Esophagus muscularis mucosa (tissue), 4 donors: ENCODE data around the gene LRRC75A. TPM values are rescaled to one million over a fixed set of nuclear protein-coding genes. Genes with fewer than 3 reads are reported as not detected.
A peak's percentile ranks its signal among the peaks of the same experiment; 100 is the strongest.
"Not testable (repeated sequence)": the region's sequence is repeated elsewhere in the genome, so short reads cannot be mapped to it uniquely, and the experiment has no call there.

Experiments used
- DNase-seq: peaks from one replicate; pipeline ENCODE4 v3.0.0-alpha.2; 2017; ENCODE audit errors: extremely low spot score
- H3K27ac ChIP-seq, 4 donors: fragments of 200-600 bp; sonication (generic); replicated peaks in 1 of 4; 1 replicate in 3 of 4; 2 replicates in 1 of 4; pipeline ENCODE4 v1.5.1; 2016 to 2019; ENCODE audit warnings: mild to moderate bottlenecking in 1 of 4
- H3K27me3 ChIP-seq, 4 donors: fragments of 200-600 bp; sonication (generic); one replicate each; pipeline versions ENCODE4 v1.5.1 to v1.6.0; 2016 to 2019
- H3K36me3 ChIP-seq, 4 donors: fragments of 200-600 bp; sonication (generic); one replicate each; pipeline ENCODE4 v1.5.1; 2016 to 2019
- H3K4me1 ChIP-seq, 4 donors: fragments of 200-600 bp; sonication (generic); one replicate each; pipeline ENCODE4 v1.5.1; 2016 to 2019
- H3K4me3 ChIP-seq, 4 donors: fragments of 200-600 bp; sonication (generic); 1 replicate in 2 of 4; 2 replicates in 2 of 4; pipeline ENCODE4 v1.5.1; 2016 to 2019; ENCODE audit warnings: mild to moderate bottlenecking in 4 of 4, moderate library complexity in 1 of 4
- H3K9me3 ChIP-seq, 4 donors: fragments of 200-600 bp; sonication (generic); 1 replicate in 3 of 4; 2 replicates in 1 of 4; pipeline ENCODE4 v1.5.1; 2016 to 2019
- EP300 ChIP-seq: sonication (generic); formaldehyde crosslinking; IDR thresholded peaks from one replicate; pipeline ENCODE4 v1.6.1; 2017; ENCODE audit warnings: antibody characterized with exemption
- POLR2A ChIP-seq: fragments of 450-650 bp; IDR thresholded peaks from one replicate; pipeline ENCODE4 v1.6.1; 2017; ENCODE audit warnings: antibody characterized with exemption, moderate library complexity, mild to moderate bottlenecking, low read depth
- POLR2AphosphoS5 ChIP-seq, 2 donors: sonication (generic); formaldehyde crosslinking; IDR thresholded peaks; one replicate each; pipeline ENCODE4 v1.6.1; 2017; ENCODE audit warnings: antibody characterized with exemption in 2 of 2
- whole genome bisulfite sequencing: methylation state at CpG from one replicate; pipeline ENCODE4 v1.1.5; 2018; 5-methylcytosine and 5-hydroxymethylcytosine counted together
- intact Hi-C: fragments of 100-400 bp; cut with DNase I; formaldehyde crosslinking; loops from one replicate; pipeline ENCODE4 v1.15.1; 2023
- total RNA-seq, 4 donors: library from RNA; depleted of rRNA; stranded (reverse); fragments of >200 nt; gene quantifications; one replicate each; pipeline versions ENCODE4 v1.1.0 to v1.2.1, GENCODE V29; 2016
- TF ChIP-seq, protein P1 (sequence below), 3 experiments: fragments of 200-600 bp in 2 of 3; fragments of 450-650 bp in 1 of 3; sonication (generic) in 2 of 3; IDR thresholded peaks; one replicate each; pipeline ENCODE4 v1.5.1; 2017 to 2019; ENCODE audit warnings: antibody characterized with exemption in 3 of 3, mild to moderate bottlenecking in 2 of 3, moderate library complexity in 1 of 3

LRRC75A gene
- total RNA-seq, 4 donors from 2014 or later, result 0.83 to 3.5 (median 2.0) TPM

DNA sequence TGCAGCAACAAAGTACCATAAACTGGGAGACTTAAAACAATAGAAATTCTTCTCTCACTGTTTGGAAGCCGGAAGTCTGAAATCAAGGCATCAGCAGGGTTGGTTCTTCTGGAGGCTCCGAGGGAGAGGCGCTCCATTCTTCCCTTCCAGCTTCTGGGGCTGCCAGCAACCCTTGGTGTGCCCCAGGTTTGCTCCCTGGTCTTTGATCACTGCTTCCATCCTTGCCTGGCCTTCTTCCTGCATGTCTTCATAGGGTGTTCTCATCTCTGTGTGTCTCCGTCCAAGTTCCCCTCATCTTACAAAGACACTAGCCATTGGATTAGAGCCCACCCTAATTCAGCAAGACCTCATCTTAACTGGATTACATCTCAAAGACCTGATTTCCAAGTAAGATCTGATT, 35.3 kb upstream of the LRRC75A start:
- Histone ChIP-seq H3K36me3 (no peaks in the 10 kb centered on the region), H3K27me3 (peaks cover 0 to 29% (median 0%) of the 10 kb centered on the region in 4 donors), H3K9me3 (no peaks in the 10 kb centered on the region), H3K27ac (no peak overlapping the region), H3K4me3 (no peak overlapping the region), H3K4me1 (no peaks in the 10 kb centered on the region)
- DNase-seq, result peak; percentile 39
- TF ChIP-seq POLR2AphosphoS5 (IDR thresholded peaks at IDR 0.05) (no peak), POLR2A (no peak), EP300 (no peak)
- TF ChIP-seq, protein P1, sequence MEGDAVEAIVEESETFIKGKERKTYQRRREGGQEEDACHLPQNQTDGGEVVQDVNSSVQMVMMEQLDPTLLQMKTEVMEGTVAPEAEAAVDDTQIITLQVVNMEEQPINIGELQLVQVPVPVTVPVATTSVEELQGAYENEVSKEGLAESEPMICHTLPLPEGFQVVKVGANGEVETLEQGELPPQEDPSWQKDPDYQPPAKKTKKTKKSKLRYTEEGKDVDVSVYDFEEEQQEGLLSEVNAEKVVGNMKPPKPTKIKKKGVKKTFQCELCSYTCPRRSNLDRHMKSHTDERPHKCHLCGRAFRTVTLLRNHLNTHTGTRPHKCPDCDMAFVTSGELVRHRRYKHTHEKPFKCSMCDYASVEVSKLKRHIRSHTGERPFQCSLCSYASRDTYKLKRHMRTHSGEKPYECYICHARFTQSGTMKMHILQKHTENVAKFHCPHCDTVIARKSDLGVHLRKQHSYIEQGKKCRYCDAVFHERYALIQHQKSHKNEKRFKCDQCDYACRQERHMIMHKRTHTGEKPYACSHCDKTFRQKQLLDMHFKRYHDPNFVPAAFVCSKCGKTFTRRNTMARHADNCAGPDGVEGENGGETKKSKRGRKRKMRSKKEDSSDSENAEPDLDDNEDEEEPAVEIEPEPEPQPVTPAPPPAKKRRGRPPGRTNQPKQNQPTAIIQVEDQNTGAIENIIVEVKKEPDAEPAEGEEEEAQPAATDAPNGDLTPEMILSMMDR (IDR thresholded peaks at IDR 0.05), result no peak
- intact Hi-C loops, result no loop called here
- WGBS, result 72% methylated on average over 4 of the region's 4 CpGs

DNA sequence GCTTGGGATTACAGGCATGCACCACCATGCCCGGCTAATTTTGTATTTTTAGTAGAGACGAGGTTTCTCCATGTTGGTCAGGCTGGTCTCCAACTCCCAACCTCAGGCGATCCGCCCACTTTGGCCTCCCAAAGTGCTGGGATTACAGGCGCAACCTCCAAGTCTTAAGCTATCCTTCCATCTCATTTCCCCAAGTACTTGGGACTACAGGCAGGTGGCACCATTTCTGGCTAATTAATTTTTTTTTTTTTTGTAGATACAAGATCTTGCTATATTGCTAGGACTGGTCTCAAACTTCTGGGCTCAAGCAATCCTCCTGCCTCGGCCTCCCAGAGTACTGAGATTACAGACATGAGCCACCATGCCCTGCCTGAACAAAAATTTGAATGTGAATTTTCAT, 33.6 kb upstream of the LRRC75A start:
- intact Hi-C loops, H3K9me3 ChIP-seq, H3K36me3 ChIP-seq, H3K4me1 ChIP-seq, H3K27ac ChIP-seq, H3K4me3 ChIP-seq: not testable (repeated sequence)
- peak; percentile 31 for DNase-seq
- WGBS, result 96% methylated on average over 6 of the region's 6 CpGs
- peaks cover 0 to 14% (median 0%) of the 10 kb centered on the region in 4 donors for H3K27me3 ChIP-seq

DNA sequence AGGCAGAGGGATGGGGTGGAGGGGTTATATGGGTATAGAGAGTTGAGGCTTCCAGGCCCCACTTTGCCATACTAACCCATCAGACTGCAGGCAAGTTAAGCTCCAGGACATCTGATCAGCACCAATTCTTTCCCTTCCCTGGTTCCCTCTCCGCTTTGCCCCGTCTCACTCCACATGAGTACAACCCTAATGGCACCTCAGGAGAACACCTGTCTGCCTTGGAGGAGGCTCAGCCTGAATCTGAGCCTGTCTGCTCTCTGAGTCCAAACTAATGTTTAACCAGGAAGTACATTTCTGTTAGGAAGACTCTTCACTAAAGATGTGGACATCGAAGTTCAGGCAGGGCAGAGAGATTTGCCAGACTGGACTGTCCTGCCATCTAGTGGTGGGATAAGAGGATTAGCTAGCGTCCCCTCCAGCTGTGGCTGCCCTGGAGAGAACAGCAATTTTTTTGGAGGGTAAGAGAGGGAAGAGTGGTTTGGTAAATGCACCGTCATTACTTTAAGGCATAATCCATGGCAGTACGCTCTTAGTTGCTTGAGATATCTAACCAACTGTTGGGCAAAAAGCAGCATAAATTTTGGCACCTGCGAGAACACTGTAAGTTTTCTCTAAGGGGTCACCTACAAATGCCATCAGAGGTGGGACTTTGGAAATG, 29.2 kb upstream of the LRRC75A start:
- H3K4me1 ChIP-seq, result peaks cover 14 to 17% (median 15%) of the 10 kb centered on the region in 4 donors
- H3K27ac ChIP-seq, result no peak overlapping the region
- 30% methylated on average over 7 of the region's 7 CpGs for WGBS
- H3K36me3 ChIP-seq, result no peaks in the 10 kb centered on the region
- TF ChIP-seq EP300, result no peak
- TF ChIP-seq POLR2A, result no peak
- TF ChIP-seq, protein P1 (IDR thresholded peaks at IDR 0.05), result peak; percentile 90 to 92 (median 91)
- peak in 1 of 2 donors; percentile 54 for TF ChIP-seq POLR2AphosphoS5 (IDR thresholded peaks at IDR 0.05)
- DNase-seq, result no peak
- H3K4me3 ChIP-seq, result no peak overlapping the region
- H3K9me3 ChIP-seq, result no peaks in the 10 kb centered on the region
- intact Hi-C loops, result loop anchor here (1.0 to 5.0 kb wide), 3 partner anchors 70 to 159 kb away; no protein-coding TSS in a partner anchor
- H3K27me3 ChIP-seq, result peaks cover 0 to 16% (median 0%) of the 10 kb centered on the region in 4 donors

DNA sequence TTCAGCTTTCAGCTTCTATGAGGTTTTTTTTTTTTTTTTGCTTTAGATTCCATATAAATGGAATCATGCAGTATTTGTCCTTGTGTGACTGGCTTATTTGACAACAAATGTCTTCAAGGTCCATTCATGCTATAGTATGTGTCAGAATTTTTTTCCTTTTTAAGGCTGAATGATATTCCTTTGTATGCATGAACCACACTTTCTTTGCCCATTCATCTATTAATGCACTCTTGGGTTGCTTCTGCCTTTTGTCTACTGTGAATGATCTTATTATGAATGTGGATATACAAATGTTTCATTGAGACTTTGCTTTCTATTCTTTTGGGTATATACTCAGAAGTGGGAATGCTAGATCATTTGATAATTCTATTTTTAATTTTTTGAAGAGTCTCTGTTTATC, 27.0 kb upstream of the LRRC75A start:
- Histone ChIP-seq H3K27me3 (peaks cover 0 to 13% (median 0%) of the 10 kb centered on the region in 4 donors), H3K4me1 (peaks cover 15 to 17% (median 16%) of the 10 kb centered on the region in 4 donors), H3K27ac (no peak overlapping the region), H3K36me3 (no peaks in the 10 kb centered on the region), H3K9me3 (no peaks in the 10 kb centered on the region), H3K4me3 (no peak overlapping the region)
- intact Hi-C loops, result no loop called here
- DNase-seq, result no peak
- TF ChIP-seq POLR2A (no peak), POLR2AphosphoS5 (IDR thresholded peaks at IDR 0.05) (no peak), EP300 (no peak)
- TF ChIP-seq, protein P1 (IDR thresholded peaks at IDR 0.05), result no peak

DNA sequence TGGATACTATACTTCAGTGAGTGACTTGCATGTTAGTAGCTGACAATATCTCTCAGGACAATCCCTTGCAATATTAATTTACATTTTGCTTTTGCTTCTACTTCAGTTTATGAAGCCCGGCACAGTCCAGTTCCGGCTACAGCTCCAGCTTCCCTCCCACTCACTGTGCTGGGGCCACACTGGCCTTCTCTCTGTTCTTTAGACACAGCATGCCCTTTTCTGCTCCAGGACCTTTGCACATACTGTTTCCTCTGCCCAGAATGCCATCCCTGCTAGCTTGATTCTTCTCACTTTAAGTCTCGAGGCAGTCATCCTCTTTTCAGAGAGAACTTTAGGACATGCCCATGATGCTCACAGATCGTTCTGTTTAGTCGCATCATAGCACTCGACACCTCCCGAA, 25.5 kb upstream of the LRRC75A start:
- H3K4me3 ChIP-seq, result no peak overlapping the region
- TF ChIP-seq POLR2A (no peak), POLR2AphosphoS5 (IDR thresholded peaks at IDR 0.05) (no peak), EP300 (no peak)
- TF ChIP-seq, protein P1 (IDR thresholded peaks at IDR 0.05), result no peak

More for the DNA sequence above, 25.5 kb upstream of the LRRC75A start:
- Histone ChIP-seq H3K27me3 (peaks cover 0 to 11% (median 0%) of the 10 kb centered on the region in 4 donors), H3K4me1 (peaks cover 15 to 17% (median 16%) of the 10 kb centered on the region in 4 donors), H3K9me3 (no peaks in the 10 kb centered on the region), H3K27ac (no peak overlapping the region), H3K36me3 (no peaks in the 10 kb centered on the region)
- intact Hi-C loops, result no loop called here
- WGBS, result 68% methylated on average over 7 of the region's 7 CpGs
- no peak for DNase-seq
